GM12875 (cell line): ENCODE measurements around the gene ZFP14.

Source experiments
- H3K4me3 ChIP-seq: one replicate; pipeline ENCODE4 v1.5.1; 2011; ENCODE audit warnings: low read depth, low read length, control low read depth
- CTCF ChIP-seq: IDR thresholded peaks from 2 replicates; pipeline ENCODE4 v1.5.1; 2011; ENCODE audit warnings: low read depth, mild to moderate bottlenecking, control low read depth, inconsistent platforms, low read length, moderate library complexity, borderline replicate concordance; ENCODE audit not compliant: insufficient read depth

The ZFP14 gene

GRCh38 chr19:36409841-36410240 lies 30.8 kb upstream of the ZFP14 start:
- TF ChIP-seq CTCF = no peak
- no peak overlapping the region for H3K4me3 ChIP-seq

- no peak for TF ChIP-seq CTCF
- H3K4me3 ChIP-seq = no peak overlapping the region
Measured at GRCh38 chr19:36408101-36408500, 29.1 kb upstream of the ZFP14 start.

- TF ChIP-seq CTCF = no peak
- no peak overlapping the region for H3K4me3 ChIP-seq
Measured at GRCh38 chr19:36404498-36404897, 25.5 kb upstream of the ZFP14 start.

- no peak overlapping the region for H3K4me3 ChIP-seq
- TF ChIP-seq CTCF = no peak
Measured at GRCh38 chr19:36401475-36401874, 22.5 kb upstream of the ZFP14 start.

- TF ChIP-seq CTCF = no peak
Measured at GRCh38 chr19:36398571-36398970, 19.6 kb upstream of the ZFP14 start.

GRCh38 chr19:36392916-36393673 lies 14.1 kb upstream of the ZFP14 start:
- H3K4me3 ChIP-seq = no peak overlapping the region
- no peak for TF ChIP-seq CTCF

More at GRCh38 chr19:36398571-36398970, 19.6 kb upstream of the ZFP14 start:
- H3K4me3 ChIP-seq = no peak overlapping the region

- H3K4me3 ChIP-seq = peak overlapping the region; percentile 91
- TF ChIP-seq CTCF = no peak
Measured at GRCh38 chr19:36379510-36379819, 464 bp upstream of the ZFP14 start.
